ELR (cell line): ENCODE measurements around the gene ANKRD65.
A peak's percentile ranks its signal among the peaks of the same experiment; 100 is the strongest.

ENCODE experiments used
- DNase-seq: peaks from one replicate; pipeline ENCODE4 v3.0.0-alpha.2; 2015; ENCODE audit warnings: low read depth

The ANKRD65 gene

GRCh38 chr1:1441002-1441888, 20.2 kb upstream of the ANKRD65 start:
- peak; percentile 42 for DNase-seq

- DNase-seq, result no peak
Measured at GRCh38 chr1:1440262-1441001, 19.4 kb upstream of the ANKRD65 start.

- DNase-seq, result no peak
Measured at GRCh38 chr1:1439546-1440261, 18.6 kb upstream of the ANKRD65 start.

- DNase-seq, result no peak
Measured at GRCh38 chr1:1438531-1439381, 17.7 kb upstream of the ANKRD65 start.

GRCh38 chr1:1437904-1438376, 16.9 kb upstream of the ANKRD65 start:
- DNase-seq, result peak; percentile 47

GRCh38 chr1:1437033-1437903, 16.2 kb upstream of the ANKRD65 start:
- no peak for DNase-seq

- no peak for DNase-seq
Measured at GRCh38 chr1:1436630-1437032, 15.6 kb upstream of the ANKRD65 start.

- no peak for DNase-seq
Measured at GRCh38 chr1:1435911-1436629, 15.0 kb upstream of the ANKRD65 start.

GRCh38 chr1:1435106-1435903, 14.2 kb upstream of the ANKRD65 start, which contains the start of gene VWA1:
Gene VWA1 (plus strand): TSS chr1:1435690. CDS start chr1:1435749, 59 bp downstream.
- peak; percentile 60 for DNase-seq

- DNase-seq, result no peak
Measured at GRCh38 chr1:1434824-1435105, 13.7 kb upstream of the ANKRD65 start.

GRCh38 chr1:1434131-1434823, 13.2 kb upstream of the ANKRD65 start:
- no peak for DNase-seq

GRCh38 chr1:1433804-1434130, 12.7 kb upstream of the ANKRD65 start:
- DNase-seq, result peak; percentile 33

- DNase-seq, result no peak
Measured at GRCh38 chr1:1432951-1433803, 12.1 kb upstream of the ANKRD65 start.

- no peak for DNase-seq
Measured at GRCh38 chr1:1432274-1432950, 11.3 kb upstream of the ANKRD65 start.

GRCh38 chr1:1431845-1432273, 10.8 kb upstream of the ANKRD65 start:
- DNase-seq, result no peak

GRCh38 chr1:1430992-1431844, 10.1 kb upstream of the ANKRD65 start:
- DNase-seq, result no peak
